SU-DHL-6 (cell line): ENCODE data around the gene CCNDBP1.

Source experiments
- H2AFZ ChIP-seq: fragments of 200-600 bp; sonication (generic); 2 replicates; pipeline ENCODE4 v1.6.1; 2014; ENCODE audit warnings: low read depth, mild to moderate bottlenecking, moderate library complexity, mixed read lengths, antibody characterized with exemption, low read length; ENCODE audit not compliant: severe bottlenecking
- H3F3A ChIP-seq: fragments of 200-600 bp; shearing (Covaris generic); 2 replicates; pipeline ENCODE4 v1.6.0; 2016; ENCODE audit warnings: antibody characterized with exemption, mild to moderate bottlenecking; ENCODE audit not compliant: insufficient read depth
- H3K27ac ChIP-seq: fragments of 200-600 bp; sonication (generic); 2 replicates; pipeline ENCODE4 v1.5.1; 2016; ENCODE audit warnings: low read depth, mild to moderate bottlenecking, low read length, moderate library complexity, mixed read lengths
- H3K27me3 ChIP-seq: fragments of 200-600 bp; sonication (generic), shearing (Covaris generic); 2 replicates; pipeline ENCODE4 v1.6.0; 2014; ENCODE audit warnings: mild to moderate bottlenecking, low read length
- H3K36me3 ChIP-seq: fragments of 200-600 bp; sonication (generic); 2 replicates; pipeline ENCODE4 v1.6.1; 2014; ENCODE audit warnings: mild to moderate bottlenecking, low read length, mixed read lengths
- H3K4me2 ChIP-seq: fragments of 300-600, 200-600 bp; shearing (Covaris generic), sonication (generic); 2 replicates; pipeline ENCODE4 v1.6.0; 2014; ENCODE audit warnings: low read length, low read depth, mild to moderate bottlenecking; ENCODE audit not compliant: poor library complexity, severe bottlenecking
- H3K4me3 ChIP-seq: fragments of 200-600 bp; sonication (generic); 2 replicates; pipeline ENCODE4 v1.5.1; 2014; ENCODE audit warnings: antibody characterized with exemption, low read length, mild to moderate bottlenecking, mixed read lengths; ENCODE audit not compliant: insufficient read depth, poor library complexity, severe bottlenecking
- H3K79me2 ChIP-seq: fragments of 200-600 bp; sonication (generic); 2 replicates; pipeline ENCODE4 v1.6.1; 2014; ENCODE audit warnings: mild to moderate bottlenecking, low read length, moderate library complexity; ENCODE audit not compliant: insufficient read depth
- H3K9ac ChIP-seq: fragments of 200-600 bp; sonication (generic); 2 replicates; pipeline ENCODE4 v1.7.0; 2014; ENCODE audit warnings: mild to moderate bottlenecking, low read length
- H3K9me2 ChIP-seq: fragments of 200-600 bp; sonication (generic); replicated peaks from 2 replicates; pipeline ENCODE4 v1.6.1; 2014; ENCODE audit warnings: low read length; ENCODE audit not compliant: insufficient read depth
- H3K9me3 ChIP-seq: fragments of 200-600 bp; sonication (generic); 2 replicates; pipeline ENCODE4 v1.6.1; 2014; ENCODE audit warnings: low read length, mixed read lengths; ENCODE audit not compliant: insufficient read depth
- H4K20me1 ChIP-seq: fragments of 200-600 bp; sonication (generic); 2 replicates; pipeline ENCODE4 v1.6.1; 2014; ENCODE audit warnings: low read depth, mild to moderate bottlenecking, antibody characterized with exemption, low read length, moderate library complexity, mixed read lengths
- EZH2phosphoT487 ChIP-seq: fragments of 200-600 bp; sonication (generic), shearing (Covaris generic); conservative IDR thresholded peaks from 2 replicates; pipeline ENCODE4 v1.6.1; 2018; ENCODE audit warnings: mild to moderate bottlenecking, antibody characterized with exemption, low read length, moderate library complexity, mixed read lengths
- TF ChIP-seq, protein P1 (sequence below): fragments of 200-600 bp; sonication (generic); IDR thresholded peaks from one replicate; pipeline ENCODE4 v1.5.1; 2017; ENCODE audit warnings: antibody characterized with exemption, mild to moderate bottlenecking, low read length, moderate library complexity; ENCODE audit not compliant: insufficient read depth, poor library complexity, severe bottlenecking

The CCNDBP1 gene

DNA sequence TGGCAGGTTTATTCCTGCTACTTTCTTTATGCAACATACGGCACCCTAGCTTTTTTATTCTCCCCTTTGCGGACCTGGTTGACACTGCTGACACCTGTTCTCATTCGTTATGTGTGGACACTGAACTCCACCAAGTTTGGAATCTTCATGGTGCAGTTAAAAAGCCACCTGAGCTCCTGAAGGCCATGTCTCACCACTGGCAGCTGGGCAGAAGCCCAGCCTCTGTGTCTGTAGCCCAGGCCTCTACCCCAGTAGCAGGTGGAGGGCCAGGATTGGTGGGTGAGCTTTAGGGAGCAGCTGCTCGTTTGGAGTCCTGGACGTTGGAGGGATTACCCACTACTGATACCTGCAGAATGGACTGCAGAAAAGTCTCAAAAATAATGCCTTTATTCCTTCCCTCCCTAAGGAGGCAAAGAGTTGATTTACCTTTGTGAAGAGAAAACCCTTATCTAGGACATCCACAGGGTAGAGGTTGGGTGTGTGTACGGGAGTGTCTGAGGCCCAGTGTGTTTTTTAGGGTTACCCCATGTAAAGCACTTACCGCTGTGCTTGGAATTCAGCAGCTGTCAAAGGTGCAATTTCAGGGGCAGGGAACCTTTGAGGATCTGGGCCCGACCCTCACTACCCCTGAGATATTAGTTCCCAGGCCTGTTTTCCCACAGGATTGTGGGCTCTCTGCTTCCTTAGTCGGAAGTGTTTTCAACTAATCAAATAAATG, 637 bp upstream of the CCNDBP1 start:
- H3K9me2 ChIP-seq = no peaks in the 10 kb centered on the region
- H3K9me3 ChIP-seq = no peaks in the 10 kb centered on the region
- no peak overlapping the region for H3K4me3 ChIP-seq
- H3K36me3 ChIP-seq = 0 out of 2 replicates have a peak, but pooled peaks cover 1% of the 10 kb centered on the region
- no peaks in the 10 kb centered on the region for H4K20me1 ChIP-seq
- H3K27me3 ChIP-seq = no peaks in the 10 kb centered on the region
- H3F3A ChIP-seq = peaks cover 30% of the 10 kb centered on the region
- peaks cover 14% of the 10 kb centered on the region for H3K79me2 ChIP-seq
- TF ChIP-seq, protein P1, sequence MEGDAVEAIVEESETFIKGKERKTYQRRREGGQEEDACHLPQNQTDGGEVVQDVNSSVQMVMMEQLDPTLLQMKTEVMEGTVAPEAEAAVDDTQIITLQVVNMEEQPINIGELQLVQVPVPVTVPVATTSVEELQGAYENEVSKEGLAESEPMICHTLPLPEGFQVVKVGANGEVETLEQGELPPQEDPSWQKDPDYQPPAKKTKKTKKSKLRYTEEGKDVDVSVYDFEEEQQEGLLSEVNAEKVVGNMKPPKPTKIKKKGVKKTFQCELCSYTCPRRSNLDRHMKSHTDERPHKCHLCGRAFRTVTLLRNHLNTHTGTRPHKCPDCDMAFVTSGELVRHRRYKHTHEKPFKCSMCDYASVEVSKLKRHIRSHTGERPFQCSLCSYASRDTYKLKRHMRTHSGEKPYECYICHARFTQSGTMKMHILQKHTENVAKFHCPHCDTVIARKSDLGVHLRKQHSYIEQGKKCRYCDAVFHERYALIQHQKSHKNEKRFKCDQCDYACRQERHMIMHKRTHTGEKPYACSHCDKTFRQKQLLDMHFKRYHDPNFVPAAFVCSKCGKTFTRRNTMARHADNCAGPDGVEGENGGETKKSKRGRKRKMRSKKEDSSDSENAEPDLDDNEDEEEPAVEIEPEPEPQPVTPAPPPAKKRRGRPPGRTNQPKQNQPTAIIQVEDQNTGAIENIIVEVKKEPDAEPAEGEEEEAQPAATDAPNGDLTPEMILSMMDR = no peak
- no peak for TF ChIP-seq EZH2phosphoT487
- H2AFZ ChIP-seq = no peak overlapping the region
- H3K9ac ChIP-seq = no peak overlapping the region
- H3K4me2 ChIP-seq = peak overlapping the region; percentile 26
- peak overlapping the region; percentile 68; the same call in 1 of the 2 replicates for H3K27ac ChIP-seq

DNA sequence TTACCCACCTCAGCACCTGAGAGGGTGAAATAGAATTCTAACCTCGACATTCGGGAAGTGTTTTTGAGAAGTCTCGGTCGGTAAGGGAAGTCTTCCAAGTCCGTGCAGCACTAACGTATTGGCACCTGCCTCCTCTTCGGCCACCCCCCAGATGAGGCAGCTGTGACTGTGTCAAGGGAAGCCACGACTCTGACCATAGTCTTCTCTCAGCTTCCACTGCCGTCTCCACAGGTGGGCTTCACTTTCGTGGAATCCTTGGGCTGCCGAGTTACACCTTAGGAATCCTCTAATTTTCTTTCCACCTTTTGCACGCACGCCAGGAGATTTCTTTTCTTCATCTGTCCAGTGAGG, 775 bp downstream of the CCNDBP1 start:
- H3F3A ChIP-seq = peaks cover 27% of the 10 kb centered on the region
- peak overlapping the region; percentile 75 for H3K4me3 ChIP-seq
- peak overlapping the region; percentile 66 for H3K9ac ChIP-seq
- H3K27me3 ChIP-seq = no peaks in the 10 kb centered on the region
- no peaks in the 10 kb centered on the region for H4K20me1 ChIP-seq
- peak overlapping the region; percentile 68 for H3K27ac ChIP-seq
- no peak for TF ChIP-seq EZH2phosphoT487
- TF ChIP-seq, protein P1 = no peak
- H3K9me2 ChIP-seq = no peaks in the 10 kb centered on the region
- no peaks in the 10 kb centered on the region for H3K9me3 ChIP-seq
- H3K4me2 ChIP-seq = peak overlapping the region; percentile 98
- peaks cover 14% of the 10 kb centered on the region for H3K79me2 ChIP-seq
- H3K36me3 ChIP-seq = no peaks in the 10 kb centered on the region; the same call in 1 of the 2 replicates
- H2AFZ ChIP-seq = peak overlapping the region; percentile 78

DNA sequence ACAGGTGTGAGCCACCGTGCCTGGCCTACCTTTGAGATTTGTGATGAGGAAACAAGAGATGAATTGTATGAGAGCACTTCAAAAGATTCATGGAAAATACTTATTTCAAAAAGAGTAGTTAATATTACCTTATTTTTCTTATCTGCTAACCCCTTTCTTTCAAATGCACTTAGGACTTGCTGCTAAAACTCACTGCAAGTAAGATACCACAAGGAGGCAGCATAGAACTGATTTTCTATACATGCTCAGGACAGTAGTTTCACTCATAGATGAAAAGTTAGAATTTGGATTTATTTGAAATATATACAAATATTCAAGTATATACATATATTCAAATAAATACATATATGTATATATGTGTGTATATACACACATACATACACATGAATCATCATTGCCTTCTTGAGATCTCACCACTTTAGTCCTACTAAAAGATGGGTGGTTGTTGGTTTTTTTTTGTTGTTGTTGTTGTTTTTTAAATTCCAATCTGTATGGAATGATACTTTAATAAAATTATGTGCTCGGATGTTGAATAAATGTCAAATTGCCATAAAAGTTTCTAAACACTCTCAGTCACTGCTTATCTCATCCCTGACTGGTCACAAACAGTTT, 2.4 kb downstream of the CCNDBP1 start:
- TF ChIP-seq, protein P1 = peak; percentile 58
- TF ChIP-seq EZH2phosphoT487 = no peak
- H3K36me3 ChIP-seq = peaks cover 13% of the 10 kb centered on the region; the same call in 1 of the 2 replicates
- no peaks in the 10 kb centered on the region for H4K20me1 ChIP-seq
- peak overlapping the region; percentile 66 for H3K9ac ChIP-seq
- H3K27ac ChIP-seq = no peak overlapping the region
- no peak overlapping the region for H2AFZ ChIP-seq
- H3K79me2 ChIP-seq = peaks cover 14% of the 10 kb centered on the region
- H3K4me3 ChIP-seq = no peak overlapping the region
- peaks cover 25% of the 10 kb centered on the region for H3F3A ChIP-seq
- H3K9me3 ChIP-seq = no peaks in the 10 kb centered on the region
- H3K4me2 ChIP-seq = peak overlapping the region; percentile 98
- H3K27me3 ChIP-seq = no peaks in the 10 kb centered on the region
- H3K9me2 ChIP-seq = no peaks in the 10 kb centered on the region
